Measurements from ENCODE around the gene NEU4. TPM values are rescaled to one million over a fixed set of nuclear protein-coding genes. Genes with fewer than 3 reads are reported as not detected.

Gene NEU4
- total and polyA plus RNA-seq, 9 of the 15 experiments (the other 6 are each of a cell fraction or from before 2014, with no cell fraction given): 0.01 to 0.40 TPM; not detected in 7

GRCh38 chr2:241804326-241805229, 4.4 kb upstream of the NEU4 start:
- CTCF ChIA-PET (ENCODE audit: low intra/inter-chr PET ratio): no interaction called here
- WGBS (ENCODE audit: insufficient coverage, low coverage, missing lambda C conversion rate): 48% methylated on average over 14 of the region's 35 CpGs
- TF ChIP-seq ZNF592 (IDR thresholded peaks at IDR 0.05) (peak; percentile 57; the same call in 1 of the 2 replicates), RNF2 (IDR thresholded peaks at IDR 0.05) (peak; percentile 53; the same call in 1 of the 2 replicates), NEUROD1 (IDR thresholded peaks at IDR 0.05; ENCODE audit: borderline replicate concordance, low read depth, low read length, partially characterized antibody) (no peak), ZNF639 (CRISPR knock-in tag; conservative IDR thresholded peaks at IDR 0.05 in 1 of 2, IDR thresholded peaks at IDR 0.05 in 1 of 2) (0 out of 4 replicates have a peak, but pooled peaks of 1 of the 2 experiments have one; percentile 22), ZBTB11 (CRISPR knock-in tag; IDR thresholded peaks at IDR 0.05) (0 out of 6 replicates have a peak, but pooled peaks of 1 of the 3 experiments have one; percentile 47), SNRNP70 (optimal IDR thresholded peaks at IDR 0.05; ENCODE audit: low read depth, low read length) (no peak)

More at GRCh38 chr2:241804326-241805229, 4.4 kb upstream of the NEU4 start:
- Histone ChIP-seq H3K9ac (ENCODE audit: insufficient read depth in 1 of 2, low read depth in 2 of 2, low read length in 2 of 2) (peak overlapping the region; percentile 73 to 91), H3K4me2 (ENCODE audit: insufficient read depth, low read length) (peak overlapping the region; percentile 71), H3K4me1 (replicated peaks in 1 of 2; ENCODE audit: control insufficient read depth in 2 of 2, insufficient read depth in 2 of 2, low read length in 2 of 2) (peaks cover 20 to 59% of the 10 kb centered on the region in 2 experiments), H3K9me1 (ENCODE audit: control insufficient read depth, insufficient read depth, low read length) (no peaks in the 10 kb centered on the region), H3K4me3 (no peak overlapping the region), H3K27me3 (ENCODE audit: control insufficient read depth in 2 of 2, insufficient read depth in 2 of 2, low read length in 2 of 2) (no peaks in the 10 kb centered on the region), H3K36me3 (ENCODE audit: control insufficient read depth, insufficient read depth, low read length) (no peaks in the 10 kb centered on the region), H2AFZ (ENCODE audit: low read depth, low read length) (peak overlapping the region; percentile 53; the same call in 1 of the 2 replicates), H3K9me3 (replicated peaks; ENCODE audit: control insufficient read depth, insufficient read depth, low read depth, low read length) (no peaks in the 10 kb centered on the region; the same call in 1 of the 2 replicates), H3K79me2 (ENCODE audit: control insufficient read depth, insufficient read depth, low read length) (peaks cover 3% of the 10 kb centered on the region; the same call in 1 of the 3 replicates), H4K20me1 (replicated peaks; ENCODE audit: control insufficient read depth, insufficient read depth, low read length) (no peaks in the 10 kb centered on the region), H3K27ac (ENCODE audit: extremely low read depth, low read depth, low read length) (peak overlapping the region; percentile 98)
- peak; percentile 21 to 84 (median 34) for DNase-seq (ENCODE audit: extremely low read depth in 1 of 4, low spot score in 3 of 4)
- no peak for FAIRE-seq
- in situ Hi-C loops (cut with MboI) (no loop called here), intact Hi-C loops (cut with micrococcal nuclease) (no loop called here)
- ATAC-seq: peak; percentile 73
- POLR2A ChIA-PET: interaction anchor here (1.0 to 1.2 kb wide), 3 partner anchors 8 to 139 kb away, joined by 3 to 4 read pairs (median 4); no protein-coding TSS in a partner anchor
- BruUV-seq (replicated peaks): no TSS peak

Data from K562 (cell line).